NCI-H187 (cell line): ENCODE results near the gene RSRC1.
"Not testable (repeated sequence)": the region's sequence is repeated elsewhere in the genome, so short reads cannot be mapped to it uniquely, and the experiment has no call there.

Experiments
- DNase-seq, 2 experiments: peaks; one replicate each; lab custom pipeline; 2025; lab: John Stamatoyannopoulos, UW

RSRC1 gene

DNA sequence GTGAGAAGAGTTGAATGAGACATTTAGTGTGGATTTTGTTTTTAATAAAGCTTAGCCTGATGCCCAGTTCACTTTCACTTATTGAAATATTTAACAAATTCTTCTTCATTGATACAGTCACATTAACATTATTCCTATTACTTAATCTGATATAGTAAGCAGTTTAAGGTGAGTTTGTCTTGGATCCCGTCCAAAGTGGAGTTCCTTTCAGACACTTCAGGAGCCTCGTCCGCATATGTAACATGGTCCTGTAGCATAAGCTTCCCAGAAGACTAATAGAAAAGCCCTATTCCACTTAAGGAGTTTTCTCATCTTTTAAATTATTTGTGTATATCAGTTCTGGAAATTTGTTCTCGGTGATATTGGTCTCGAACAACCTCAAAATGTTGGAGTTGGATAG is 421.4 kb downstream of the RSRC1 start:
- no peak for DNase-seq

DNA sequence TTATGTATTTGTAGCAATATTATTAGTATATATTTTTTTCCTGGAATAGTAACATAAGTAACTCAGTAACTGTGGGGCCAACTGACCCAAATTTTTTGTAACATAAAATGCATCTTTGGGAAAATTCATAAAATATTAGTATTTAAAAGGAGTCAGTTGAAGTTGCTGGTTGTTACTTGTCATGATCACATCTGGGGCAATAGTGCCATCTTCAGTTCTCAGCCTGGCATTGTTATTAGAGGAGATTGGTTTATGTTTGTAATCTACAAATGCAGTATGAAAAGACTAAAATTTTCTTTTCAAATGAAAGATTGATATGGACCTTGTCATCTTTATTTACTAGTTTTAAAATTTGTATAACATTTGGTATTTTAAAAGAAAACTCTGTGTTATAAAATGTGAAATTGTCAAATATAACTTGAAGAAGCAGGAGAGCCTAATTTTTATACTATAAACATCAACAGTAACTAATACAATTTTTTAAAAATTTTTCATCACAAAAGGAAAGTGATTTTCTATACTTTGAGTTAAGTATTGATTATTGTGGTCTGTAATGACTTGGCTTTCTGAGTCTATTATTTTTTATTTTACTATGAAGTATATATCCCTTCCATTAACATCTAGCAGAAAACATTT is 422.3 kb downstream of the RSRC1 start:
- DNase-seq, result no peak

DNA sequence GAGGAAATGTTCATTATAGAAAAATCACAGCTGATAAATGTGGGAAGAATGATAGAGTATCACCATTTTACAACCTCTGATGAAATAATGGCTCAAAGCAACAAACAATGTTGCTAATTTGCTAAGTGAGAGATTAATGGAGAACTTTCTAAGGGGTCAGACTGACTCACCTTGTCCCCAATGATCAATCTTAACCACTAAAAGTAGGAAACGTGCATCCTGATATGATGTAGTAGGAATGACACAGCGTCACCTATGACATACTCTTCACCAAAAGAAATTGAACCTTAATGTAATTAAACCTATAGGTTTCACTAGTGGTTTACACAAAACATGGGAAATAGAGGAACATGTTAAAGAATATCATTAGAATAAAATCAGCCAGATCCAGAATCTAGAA is 426.0 kb downstream of the RSRC1 start:
- no peak for DNase-seq

DNA sequence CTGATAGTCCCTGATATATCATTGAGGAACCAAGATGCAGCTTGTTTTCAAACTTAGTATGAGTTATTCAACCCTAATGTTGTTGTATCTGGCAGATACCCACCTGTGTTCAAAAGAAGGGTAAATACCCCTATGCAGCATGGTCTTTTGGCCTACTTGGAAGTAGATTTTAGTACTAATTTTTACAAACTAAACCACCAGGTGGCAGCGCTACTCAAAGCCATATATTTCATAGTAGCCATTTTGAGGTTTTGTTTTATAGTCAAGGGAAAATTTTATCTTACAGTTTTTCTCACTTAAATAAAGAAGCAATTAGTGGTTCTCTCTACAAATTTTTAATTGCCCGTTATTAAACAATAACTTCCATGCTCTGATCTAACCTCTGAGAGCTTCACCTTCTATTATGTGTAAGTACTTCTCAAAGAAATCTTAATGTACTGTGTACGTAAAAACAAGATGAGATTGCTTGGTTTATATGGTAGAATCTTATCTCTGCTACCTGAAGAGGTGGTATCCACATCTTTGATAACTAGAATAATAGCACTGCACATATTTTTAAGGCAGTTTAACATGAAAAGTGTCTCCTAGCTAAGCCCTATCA is 429.6 kb downstream of the RSRC1 start:
- peak; percentile 11 to 19 for DNase-seq

DNA sequence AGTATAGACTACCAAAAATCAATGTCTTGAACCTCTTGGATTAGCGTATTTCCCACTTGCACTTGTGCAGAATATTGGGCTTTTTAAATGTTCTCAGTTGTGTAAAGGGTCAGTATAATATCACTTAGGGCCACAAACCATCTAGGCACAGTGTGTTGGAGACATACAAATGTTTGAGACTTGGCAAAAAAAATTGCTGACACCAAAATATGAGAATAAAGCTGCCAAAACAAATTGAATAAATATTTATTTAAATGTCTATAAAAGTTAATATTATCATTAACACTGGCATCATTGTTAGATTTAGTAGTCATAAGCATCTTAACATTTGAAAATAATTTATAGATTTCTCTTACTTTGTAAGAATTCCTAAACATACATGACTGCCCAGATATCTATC is 430.2 kb downstream of the RSRC1 start:
- no peak for DNase-seq

DNA sequence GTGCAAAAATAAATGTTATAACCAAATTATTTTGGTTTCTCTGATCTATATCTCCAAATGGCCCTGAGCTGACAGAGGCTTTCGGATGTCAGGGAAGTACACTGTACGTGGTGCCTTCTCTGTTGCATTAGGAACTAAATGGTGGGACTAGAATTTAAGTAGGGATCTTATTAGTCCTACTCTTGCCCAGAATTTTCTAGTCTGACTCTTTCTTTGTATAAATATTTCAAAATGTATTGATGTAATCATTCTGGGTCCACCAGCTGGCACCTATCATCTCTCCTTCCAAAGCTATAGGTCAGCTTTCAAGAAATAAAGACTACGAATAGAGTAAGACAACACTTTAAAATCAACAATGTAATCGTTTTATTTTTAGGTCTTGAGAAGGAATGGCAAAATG is 438.8 kb downstream of the RSRC1 start:
- no peak for DNase-seq

DNA sequence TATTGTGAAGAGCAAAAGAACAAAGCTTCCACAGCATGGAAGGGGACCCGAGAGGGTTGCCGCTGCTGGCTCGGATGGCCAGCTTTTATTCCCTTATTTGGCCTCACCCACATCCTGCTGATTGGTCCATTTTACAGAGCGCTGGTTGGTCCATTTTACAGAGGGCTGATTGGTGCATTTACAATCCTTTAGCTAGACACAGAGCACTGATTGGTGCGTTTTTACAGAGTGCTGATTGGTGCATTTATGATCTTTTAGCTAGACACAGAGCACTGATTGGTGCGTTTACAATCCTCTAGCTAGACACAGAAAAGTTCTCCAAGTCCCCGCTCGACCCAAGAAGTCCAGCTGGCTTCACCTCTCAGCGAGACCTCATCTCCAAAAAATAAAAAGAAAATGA is 440.0 kb downstream of the RSRC1 start:
- DNase-seq, result not testable (repeated sequence)

DNA sequence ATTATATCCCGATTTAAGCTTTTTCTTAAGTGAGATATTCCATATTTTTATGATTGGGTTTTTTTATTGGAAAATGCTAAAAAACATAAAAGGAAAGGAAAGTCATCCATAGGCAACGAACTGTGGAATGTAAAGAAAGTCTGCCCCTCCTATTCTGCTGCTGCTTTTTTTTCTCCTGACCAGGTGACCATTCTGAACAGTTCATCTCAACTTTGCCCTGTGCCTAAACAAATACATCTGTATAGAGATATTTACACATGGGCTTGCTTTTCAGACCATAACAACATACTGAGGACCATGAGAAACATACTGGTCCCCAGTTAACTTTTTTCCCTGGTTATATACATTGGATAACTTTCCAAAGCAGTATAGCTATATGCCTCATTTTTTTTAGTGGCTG is 442.2 kb downstream of the RSRC1 start:
- no peak for DNase-seq

DNA sequence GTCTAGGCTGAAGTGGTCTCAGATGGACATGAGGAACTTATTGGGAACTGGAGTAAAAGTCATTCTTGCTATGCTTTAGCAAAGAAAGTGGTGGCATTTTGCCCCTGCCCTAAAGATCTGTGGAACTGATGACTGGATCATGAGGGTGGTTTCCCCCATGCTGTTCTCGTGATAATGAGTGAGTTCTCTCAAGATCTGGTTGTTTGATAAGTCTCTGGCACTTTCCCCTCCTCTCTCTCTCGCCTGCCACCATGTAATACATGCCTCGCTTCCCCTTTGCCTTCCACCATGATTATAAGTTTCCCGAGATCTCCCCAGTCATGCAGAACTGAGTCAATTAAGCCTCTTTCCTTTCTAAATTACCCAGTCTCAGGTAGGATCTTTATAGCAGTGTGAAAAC is 449.6 kb downstream of the RSRC1 start:
- no peak for DNase-seq

DNA sequence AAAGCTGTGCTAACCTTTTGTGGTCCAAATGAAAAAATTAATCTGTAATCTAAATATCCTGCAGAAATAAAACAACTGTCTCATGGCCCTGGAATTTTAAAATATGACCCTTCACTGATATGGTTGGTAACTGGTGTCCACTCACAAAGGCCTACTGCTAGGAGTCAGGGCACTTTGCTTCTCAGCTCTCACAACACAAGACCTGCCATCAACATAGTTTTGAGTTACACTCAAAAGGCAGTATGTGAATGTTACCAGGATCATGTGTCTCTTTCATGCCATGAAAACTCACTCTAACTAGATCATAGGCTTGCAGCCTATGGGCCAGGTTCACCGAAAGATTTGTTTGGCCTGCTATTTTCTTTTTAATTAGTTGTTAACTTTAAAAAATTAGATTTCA is 451.1 kb downstream of the RSRC1 start:
- no peak for DNase-seq

DNA sequence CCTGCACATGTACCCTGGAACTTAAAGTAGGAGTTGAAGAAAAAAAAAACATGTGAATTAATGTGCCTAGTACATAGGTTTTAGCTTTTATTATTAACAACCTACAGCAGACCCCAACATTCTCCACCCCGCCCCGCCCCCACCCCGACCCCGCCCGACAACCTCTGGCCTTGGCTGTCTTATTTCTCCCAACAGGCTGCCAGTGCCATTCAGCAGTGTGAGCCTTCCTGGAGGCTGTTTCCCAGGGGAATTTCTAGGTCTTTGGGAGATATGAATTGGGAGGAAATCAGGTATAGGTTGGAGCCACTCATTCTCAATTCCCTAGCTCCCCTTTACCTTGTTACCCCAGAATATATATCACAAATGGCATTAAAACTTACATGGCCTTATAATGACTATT is 452.8 kb downstream of the RSRC1 start:
- no peak for DNase-seq

DNA sequence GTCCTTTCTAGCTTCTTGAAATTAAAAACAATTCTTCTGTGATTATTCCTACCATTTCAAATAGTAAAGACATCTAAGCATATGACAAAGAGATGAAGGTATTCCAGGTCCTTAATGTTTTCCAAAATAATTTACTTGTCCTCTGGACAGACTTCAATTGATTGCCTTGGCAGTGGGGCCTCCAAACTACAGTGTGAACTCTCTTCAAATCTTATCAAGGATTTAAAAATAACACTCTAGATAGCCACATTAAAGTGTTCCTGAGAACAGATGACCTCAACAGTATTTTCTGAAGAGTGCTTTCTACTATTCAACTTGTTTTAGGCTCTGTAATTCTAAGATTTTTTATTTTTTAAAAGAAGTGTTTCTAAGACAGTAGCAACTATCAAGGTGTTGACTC is 453.2 kb downstream of the RSRC1 start:
- DNase-seq, result no peak

DNA sequence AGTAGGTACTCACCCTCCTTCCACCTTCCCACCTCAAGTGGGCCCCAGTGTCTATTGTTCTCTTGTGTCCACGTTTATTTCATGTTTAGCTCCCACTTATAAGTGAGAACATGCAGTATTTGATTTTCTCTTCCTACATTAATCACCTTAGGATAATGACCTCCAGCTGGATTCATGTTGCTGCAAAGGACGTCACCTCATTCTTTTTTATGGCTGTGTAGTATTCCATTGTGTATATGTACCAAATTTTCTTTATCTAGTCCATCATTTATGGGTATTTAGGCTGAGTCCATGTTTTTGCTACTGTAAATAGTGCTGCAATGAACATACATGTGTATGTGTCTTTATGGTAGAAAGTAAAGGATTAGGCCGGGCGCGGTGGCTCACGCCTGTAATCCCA is 455.2 kb downstream of the RSRC1 start:
- no peak for DNase-seq

DNA sequence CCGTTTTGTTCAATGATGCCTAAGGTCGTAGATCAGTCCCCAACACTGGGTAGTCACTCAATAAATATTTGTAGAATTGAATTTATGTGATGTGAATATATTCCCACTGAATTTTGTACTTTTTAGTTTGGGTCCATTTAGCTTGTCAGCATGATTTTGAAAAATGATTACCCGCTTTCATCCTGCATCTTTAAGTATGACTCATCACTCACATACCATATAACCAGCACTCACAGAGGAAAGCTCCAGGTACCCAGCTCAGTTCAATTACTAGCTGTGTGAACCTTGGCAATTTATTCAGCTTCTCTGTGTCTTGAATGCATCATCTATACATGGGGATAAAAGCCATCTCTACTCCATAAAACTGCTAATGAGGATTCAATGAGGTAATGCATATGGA is 458.9 kb downstream of the RSRC1 start:
- no peak for DNase-seq

DNA sequence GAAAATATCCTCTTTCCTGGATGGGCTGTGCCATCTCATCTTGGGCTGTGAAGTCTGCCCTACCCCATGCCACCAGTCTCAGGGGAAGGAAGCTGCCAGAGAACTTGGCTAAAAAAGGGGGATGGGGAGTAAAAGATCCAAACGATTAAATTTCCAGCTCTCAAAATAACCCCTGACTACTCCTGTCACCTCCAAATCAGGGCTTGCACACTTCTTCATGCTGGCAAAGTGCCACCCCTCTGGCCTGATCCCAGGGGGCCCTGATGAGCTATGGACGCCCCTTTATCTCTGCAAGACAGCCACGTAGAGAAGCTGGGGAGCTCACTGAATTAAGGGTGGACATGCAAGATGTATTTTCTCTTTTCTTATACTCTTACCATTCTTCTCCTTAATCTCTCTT is 459.9 kb downstream of the RSRC1 start:
- DNase-seq, result no peak

DNA sequence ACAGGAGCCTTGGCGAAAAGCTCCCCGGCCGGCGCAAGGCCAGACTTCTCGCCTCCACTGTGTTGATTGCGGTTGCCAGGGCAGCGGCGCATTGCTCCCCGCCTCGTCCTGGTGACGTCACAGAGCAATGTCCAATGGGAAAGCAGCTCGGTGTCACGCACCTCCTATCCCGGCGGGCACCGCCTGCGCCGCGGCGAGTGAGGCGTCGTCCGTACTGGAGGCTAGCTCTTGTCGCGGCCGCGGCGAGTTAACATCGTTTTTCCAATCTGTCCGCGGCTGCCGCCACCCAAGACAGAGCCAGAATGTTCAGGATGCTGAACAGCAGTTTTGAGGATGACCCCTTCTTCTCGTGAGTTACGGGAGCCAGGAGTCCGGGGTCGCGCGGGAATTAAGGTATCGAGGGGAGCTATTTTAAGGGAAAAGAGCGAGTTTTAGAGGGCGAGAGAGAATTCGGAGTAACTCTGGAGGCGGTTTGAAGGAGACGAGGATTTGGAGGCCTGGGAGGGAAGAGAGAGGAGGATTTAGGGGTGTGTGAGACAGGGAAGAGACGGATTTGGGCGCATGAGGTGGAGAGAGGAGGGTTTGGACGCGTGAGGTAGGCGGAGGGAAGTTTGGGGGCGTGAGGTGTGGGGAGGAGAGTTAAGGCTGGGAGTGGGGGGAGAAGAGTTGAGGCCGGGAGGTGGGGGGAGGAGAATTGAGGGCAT is 461.3 kb downstream of the RSRC1 start, which contains the start of gene MLF1:
MLF1 (plus strand) TSS at position 196 of the 704 bp plus-strand sequence; CDS start at position 303, 107 bp downstream.
- peak; percentile 76 to 80 for DNase-seq

DNA sequence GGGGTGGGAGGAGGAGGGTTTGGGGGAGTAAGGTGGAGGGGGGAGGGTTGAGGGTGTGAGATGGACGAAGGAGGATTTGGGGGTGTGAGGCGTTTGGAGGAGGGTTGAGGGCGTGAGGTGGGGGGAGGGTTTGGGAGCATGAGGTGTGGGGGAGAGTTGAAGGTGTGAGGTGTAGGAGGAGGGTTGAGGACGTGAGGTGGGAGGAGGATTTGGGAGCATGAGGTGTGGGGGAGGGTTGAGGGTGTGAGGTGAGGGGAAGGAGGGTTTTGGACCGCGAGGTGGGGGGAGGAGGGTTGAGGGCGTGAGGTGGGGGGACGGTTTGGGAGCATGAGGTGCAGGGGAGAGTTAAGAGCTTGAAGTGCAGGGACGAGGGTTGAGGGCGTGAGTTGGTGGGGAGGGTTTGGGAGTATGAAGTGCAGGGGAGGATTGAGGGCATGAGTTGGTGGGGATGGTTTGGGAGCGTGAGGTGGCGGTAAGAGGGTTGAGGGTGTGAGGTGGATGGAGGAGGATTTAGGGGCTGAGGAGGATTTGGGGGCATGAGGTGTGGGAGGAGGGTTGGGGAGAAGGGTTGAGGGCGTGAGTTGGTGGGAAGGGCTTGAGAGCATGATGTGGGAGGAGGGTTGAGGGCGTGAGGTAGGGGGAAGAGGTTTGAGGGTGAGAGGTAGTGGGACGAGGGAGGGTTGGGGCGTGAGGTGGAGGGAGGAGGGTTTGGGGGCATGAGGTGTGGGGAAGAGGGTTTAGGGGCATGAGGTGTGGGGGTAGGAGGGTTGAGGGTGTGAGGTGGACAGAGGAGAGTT is 462.3 kb downstream of the RSRC1 start:
- DNase-seq, result no peak

DNA sequence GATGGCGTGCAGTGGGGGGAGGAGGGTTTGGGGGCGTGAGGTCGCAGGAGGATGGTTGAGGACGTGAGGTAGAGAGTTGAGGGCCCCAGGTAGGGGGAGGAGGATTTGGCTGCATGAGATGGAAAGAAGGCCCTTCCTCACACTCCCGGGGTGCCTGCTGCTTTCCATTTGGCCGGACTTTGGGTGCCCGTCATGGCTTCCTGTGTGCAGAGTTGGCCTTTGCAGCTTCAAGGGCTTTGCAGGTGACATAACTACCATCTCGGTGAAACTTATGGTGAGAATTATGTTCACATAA is 462.8 kb downstream of the RSRC1 start:
- DNase-seq, result no peak

DNA sequence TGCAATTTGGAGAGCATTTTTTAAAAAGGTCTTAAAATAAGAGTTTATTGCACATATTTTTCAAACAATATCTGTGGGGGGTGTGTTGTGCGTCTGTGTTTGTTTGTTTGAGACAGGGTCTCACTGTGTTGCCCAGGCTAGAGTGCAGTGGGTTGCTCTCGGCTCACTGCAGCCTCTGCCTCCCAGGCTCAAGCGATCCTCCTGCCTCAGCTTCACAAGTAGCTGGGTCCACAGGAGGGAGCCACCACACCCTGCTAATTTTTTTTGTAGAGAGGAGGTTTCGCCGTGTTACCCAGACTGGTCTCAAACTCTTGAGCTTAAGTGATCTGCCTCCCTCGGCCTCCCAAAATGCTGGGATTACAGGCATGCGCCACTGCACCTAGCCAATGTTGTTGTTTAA is 463.8 kb downstream of the RSRC1 start:
- no peak for DNase-seq

DNA sequence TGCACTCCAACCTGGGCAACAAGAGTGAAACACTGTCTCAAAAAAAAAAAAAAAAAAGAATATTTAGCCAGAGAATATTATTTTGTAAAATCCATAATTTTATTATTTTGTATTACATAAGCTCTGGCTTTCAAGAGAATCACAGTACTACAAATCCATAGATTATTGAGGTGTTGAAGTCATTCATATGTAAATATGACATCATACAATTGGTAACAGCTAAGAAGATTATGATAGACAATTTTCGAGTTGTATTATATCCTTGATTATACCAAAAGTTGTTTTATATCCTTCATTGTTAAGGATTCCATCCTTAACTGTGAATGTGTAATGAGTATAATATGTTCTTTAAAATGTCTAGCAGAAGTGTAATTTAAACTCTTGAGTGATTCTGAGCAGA is 464.8 kb downstream of the RSRC1 start:
- DNase-seq, result no peak

DNA sequence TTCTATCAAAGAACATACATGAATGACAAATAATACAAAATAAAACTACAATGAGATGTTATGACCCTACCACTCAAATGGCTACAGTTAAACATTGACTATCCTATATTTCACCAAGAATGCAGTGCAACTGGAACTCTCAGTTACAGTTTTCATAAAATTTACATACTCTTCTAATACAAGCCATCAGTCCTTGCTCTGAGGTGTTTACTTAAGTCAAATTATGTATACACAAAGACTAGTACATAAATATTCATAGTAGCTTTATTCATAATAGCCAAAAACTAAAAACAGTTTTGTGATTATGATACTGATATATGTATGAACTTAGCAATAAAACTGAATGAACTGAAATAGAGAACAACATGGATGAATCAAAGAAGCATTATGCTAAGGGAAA is 480.3 kb downstream of the RSRC1 start:
- no peak for DNase-seq
